ENCODE results near the gene FOXRED1. TPM values are rescaled to one million over a fixed set of nuclear protein-coding genes. Genes with fewer than 3 reads are reported as not detected.

FOXRED1 gene
- 11.8 and 13.7 TPM in 2 replicates for total RNA-seq

DNA sequence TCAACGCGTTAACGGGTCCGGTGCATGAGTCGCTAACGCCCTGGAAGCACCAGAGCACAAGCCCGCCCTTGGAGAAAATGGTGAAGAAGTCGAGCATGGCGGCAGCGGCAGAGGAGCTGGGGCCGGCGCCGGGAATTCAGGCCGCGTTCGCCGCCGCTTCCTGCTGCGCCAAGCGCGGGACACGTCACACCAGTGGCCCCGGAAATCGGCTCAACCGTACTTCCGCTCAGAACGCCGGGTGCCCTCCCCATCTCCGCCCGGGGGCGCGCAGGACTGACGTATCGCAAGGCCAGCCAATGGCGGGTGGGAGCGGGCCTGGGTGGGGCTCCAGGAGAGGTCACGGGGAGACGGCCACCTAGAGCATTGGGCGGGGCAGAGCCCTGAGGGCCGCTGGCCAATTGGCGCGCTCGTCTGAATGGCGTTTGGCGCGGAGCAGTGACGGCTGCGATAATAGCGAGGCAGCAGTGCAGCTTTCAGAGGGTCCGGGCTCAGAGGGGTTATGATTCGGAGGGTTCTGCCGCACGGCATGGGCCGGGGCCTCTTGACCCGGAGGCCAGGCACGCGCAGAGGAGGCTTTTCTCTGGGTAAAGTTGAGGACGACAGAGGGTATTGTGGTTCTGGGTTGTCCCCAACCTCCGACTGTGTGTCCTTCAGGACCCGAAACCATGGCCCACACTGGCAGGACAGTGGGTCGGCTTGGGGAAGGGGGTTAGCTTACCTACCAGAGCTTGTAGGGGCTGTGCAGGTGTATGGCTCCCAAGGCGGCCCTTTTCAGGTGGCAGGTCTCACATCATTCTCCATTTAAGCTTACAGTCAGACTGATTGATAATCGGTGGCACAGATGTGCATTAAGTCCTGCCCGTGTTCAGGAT lies at the start of gene FOXRED1, which contains the start of gene SRPRA:
FOXRED1 (plus strand) TSS at position 447 of the 872 bp plus-strand sequence; CDS start at position 500, 53 bp downstream.
SRPRA (minus strand) TSS at position 188 of the 872 bp plus-strand sequence; CDS start at position 97, 91 bp downstream.

DNA sequence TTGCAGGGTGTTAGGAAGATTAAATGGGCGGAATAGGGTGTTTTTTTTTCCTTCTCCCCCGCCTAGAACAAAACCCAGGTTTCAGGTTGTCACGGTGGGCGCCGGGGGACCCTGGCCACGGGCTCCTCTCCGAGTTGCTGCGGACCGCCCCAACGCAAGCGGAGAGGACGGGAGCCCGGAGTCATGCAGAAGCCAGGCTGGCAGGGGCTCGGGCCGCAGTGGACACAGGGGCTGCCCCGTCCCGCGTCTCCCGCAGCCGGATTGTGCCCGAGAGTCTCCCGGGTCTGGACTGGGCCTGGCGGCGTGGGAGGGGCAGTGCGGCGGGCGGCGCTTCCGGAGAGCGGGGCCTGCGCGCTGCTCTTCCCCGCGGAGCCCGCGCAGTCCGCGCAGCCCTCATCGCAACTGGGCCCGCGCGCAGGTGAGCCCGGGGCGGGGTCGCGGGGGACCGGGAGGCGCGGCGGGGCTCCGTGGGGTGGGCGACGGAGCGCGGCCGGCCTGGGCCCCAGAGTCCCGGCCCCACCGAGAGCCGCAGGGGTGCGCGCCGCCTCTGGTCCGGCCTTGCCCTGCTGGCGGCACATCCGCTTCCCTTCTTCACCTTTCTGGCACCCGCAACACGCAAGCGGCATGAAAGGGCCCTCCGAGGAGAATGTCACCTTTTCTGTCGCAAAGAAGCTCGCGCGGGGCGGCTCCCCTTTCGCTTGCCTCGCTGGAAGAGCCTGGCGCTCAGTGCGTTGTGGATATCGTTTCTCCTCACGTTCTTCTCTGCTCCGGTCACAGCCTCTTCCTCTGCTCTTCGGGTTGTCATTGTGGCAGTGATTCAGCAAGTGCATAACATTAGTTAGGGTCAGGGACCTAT lies 14.0 kb downstream of the FOXRED1 start, which contains the start of gene TIRAP:
TIRAP (plus strand) TSS at position 358 of the 856 bp plus-strand sequence. CDS start 7,802 bp downstream, outside the sequence.

DNA sequence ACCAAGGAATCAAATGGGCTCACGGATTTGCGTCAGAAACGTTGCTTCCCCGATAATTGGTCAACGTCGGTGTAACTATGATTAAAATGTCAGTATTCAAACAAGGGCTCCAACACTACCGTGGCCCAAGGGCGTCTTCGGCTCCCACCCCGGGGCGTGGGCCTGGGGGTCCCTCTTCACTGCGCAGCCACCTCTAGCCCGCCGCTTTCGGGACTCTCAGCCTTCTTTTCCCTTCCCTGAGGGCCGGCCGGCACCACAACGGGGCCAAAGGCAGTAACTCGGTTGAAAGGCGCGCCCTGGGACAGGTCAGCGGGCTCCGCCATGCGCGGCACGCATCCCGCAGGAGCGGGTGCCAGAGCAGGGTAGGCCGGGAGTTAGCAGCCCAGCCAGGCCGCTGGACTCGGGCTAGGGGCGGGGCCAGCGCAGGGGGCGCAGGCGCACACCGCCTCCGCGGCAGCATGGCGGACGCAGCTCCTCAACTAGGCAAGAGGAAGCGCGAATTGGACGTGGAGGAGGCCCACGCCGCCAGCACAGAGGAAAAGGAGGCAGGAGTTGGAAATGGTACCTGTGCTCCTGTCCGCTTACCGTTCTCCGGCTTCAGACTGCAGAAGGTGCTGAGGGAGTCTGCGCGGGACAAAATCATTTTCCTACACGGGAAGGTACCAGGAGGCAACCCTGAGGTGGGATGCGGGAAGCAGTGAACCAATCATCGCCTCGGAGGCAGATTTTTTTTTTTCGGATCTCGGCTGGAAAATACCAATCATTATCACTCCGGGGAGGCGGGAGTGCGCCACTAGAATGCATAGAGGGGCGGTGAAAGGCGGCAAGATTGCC lies 34.9 kb downstream of the FOXRED1 start, which contains the start of gene DCPS:
DCPS (plus strand) TSS at position 438 of the 834 bp plus-strand sequence; CDS start at position 459, 21 bp downstream.

Other genes with a start within 250 kb of the FOXRED1 start
- 4.9 and 31.2 TPM in 2 replicates for gene CDON, start 206.3 kb upstream of the FOXRED1 start, total RNA-seq
- 34.5 and 48.0 TPM in 2 replicates for gene RPUSD4, start 57.5 kb upstream of the FOXRED1 start, total RNA-seq
- 15.1 and 15.6 TPM in 2 replicates for gene FAM118B, start 57.4 kb upstream of the FOXRED1 start, total RNA-seq
- gene SRPRA, start 259 bp upstream of the FOXRED1 start, total RNA-seq, result 43.5 and 59.8 TPM in 2 replicates
- gene TIRAP, start 13.9 kb downstream of the FOXRED1 start, total RNA-seq, result 2.3 and 3.2 TPM in 2 replicates
- 9.5 and 9.9 TPM in 2 replicates for gene DCPS, start 34.9 kb downstream of the FOXRED1 start, total RNA-seq
- 30.3 and 64.6 TPM in 2 replicates for gene ST3GAL4, start 86.5 kb downstream of the FOXRED1 start, total RNA-seq

All from bronchial smooth muscle cell (primary cell).